ENCODE measurements around the gene CDA.

CDA gene

GRCh38 chr1:20645414-20645813 is 56.5 kb downstream of the CDA start:
- DNase-seq (ENCODE audit: low read depth), result no peak
- TF ChIP-seq CTCF (conservative IDR thresholded peaks at IDR 0.05; ENCODE audit: low read depth, low read length), result no peak
- no peak overlapping the region for H3K4me3 ChIP-seq (ENCODE audit: low read length)

GRCh38 chr1:20648438-20648837 is 59.5 kb downstream of the CDA start:
- DNase-seq (ENCODE audit: low read depth), result no peak
- no peak overlapping the region for H3K4me3 ChIP-seq (ENCODE audit: low read length)
- no peak for TF ChIP-seq CTCF (conservative IDR thresholded peaks at IDR 0.05; ENCODE audit: low read depth, low read length)

GRCh38 chr1:20648946-20649345 is 60.0 kb downstream of the CDA start:
- DNase-seq (ENCODE audit: low read depth), result no peak
- no peak for TF ChIP-seq CTCF (conservative IDR thresholded peaks at IDR 0.05; ENCODE audit: low read depth, low read length)
- no peak overlapping the region for H3K4me3 ChIP-seq (ENCODE audit: low read length)

- no peak for DNase-seq (ENCODE audit: low read depth)
- no peak for TF ChIP-seq CTCF (conservative IDR thresholded peaks at IDR 0.05; ENCODE audit: low read depth, low read length)
- no peak overlapping the region for H3K4me3 ChIP-seq (ENCODE audit: low read length)
Observed at GRCh38 chr1:20652300-20652699, 63.4 kb downstream of the CDA start.

GRCh38 chr1:20654104-20654690 is 65.3 kb downstream of the CDA start:
- H3K4me3 ChIP-seq (ENCODE audit: low read length), result no peak overlapping the region
- no peak for DNase-seq (ENCODE audit: low read depth)
- TF ChIP-seq CTCF (conservative IDR thresholded peaks at IDR 0.05; ENCODE audit: low read depth, low read length), result no peak

- DNase-seq (ENCODE audit: low read depth), result no peak
- TF ChIP-seq CTCF (conservative IDR thresholded peaks at IDR 0.05; ENCODE audit: low read depth, low read length), result no peak
- H3K4me3 ChIP-seq (ENCODE audit: low read length), result no peak overlapping the region
Observed at GRCh38 chr1:20657024-20657423, 68.1 kb downstream of the CDA start.

GRCh38 chr1:20658166-20658915 is 69.4 kb downstream of the CDA start:
- H3K4me3 ChIP-seq (ENCODE audit: low read length), result no peak overlapping the region
- DNase-seq (ENCODE audit: low read depth), result no peak
- no peak for TF ChIP-seq CTCF (conservative IDR thresholded peaks at IDR 0.05; ENCODE audit: low read depth, low read length)
